Lower leg skin (tissue), 4 donors: ENCODE measurements around the gene SUN5. TPM values are rescaled to one million over a fixed set of nuclear protein-coding genes. Genes with fewer than 3 reads are reported as not detected.

ENCODE experiments used
- DNase-seq, 2 donors: peaks; one replicate each; pipeline ENCODE4 v3.0.0-alpha.2; 2019; ENCODE audit warnings: low spot score in 2 of 2
- H3K4me3 ChIP-seq: fragments of 200-600 bp; sonication (generic); 2 replicates; pipeline ENCODE4 v1.5.1; 2017; ENCODE audit warnings: mild to moderate bottlenecking, low read depth; ENCODE audit not compliant: poor library complexity, severe bottlenecking
- CTCF ChIP-seq, 3 donors: fragments of 450-650 bp; IDR thresholded peaks; one replicate each; pipeline ENCODE4 v1.5.1; 2016; ENCODE audit warnings: antibody characterized with exemption in 3 of 3, mild to moderate bottlenecking in 3 of 3, moderate library complexity in 2 of 3
- POLR2A ChIP-seq, 2 donors: fragments of 450-650 bp; IDR thresholded peaks; one replicate each; pipeline ENCODE4 v1.6.1; 2016 to 2017; ENCODE audit warnings: antibody characterized with exemption in 2 of 2, mild to moderate bottlenecking in 1 of 2, moderate library complexity in 1 of 2
- WGBS, 2 donors: methylation state at CpG; one replicate each; pipeline ENCODE4 v1.1.5; 2018; 5-methylcytosine and 5-hydroxymethylcytosine counted together
- intact Hi-C: fragments of 100-400 bp; cut with DNase I; formaldehyde crosslinking; loops from one replicate; pipeline ENCODE4 v1.15.0; 2023; ENCODE audit warnings: low total_unique reads
- total RNA-seq, 4 donors: library from RNA; depleted of rRNA; stranded (reverse); fragments of >200 nt; gene quantifications; one replicate each; pipeline ENCODE4 v1.1.0, GENCODE V29; 2016

Gene SUN5
- total RNA-seq, 4 donors from 2014 or later: not detected

DNA sequence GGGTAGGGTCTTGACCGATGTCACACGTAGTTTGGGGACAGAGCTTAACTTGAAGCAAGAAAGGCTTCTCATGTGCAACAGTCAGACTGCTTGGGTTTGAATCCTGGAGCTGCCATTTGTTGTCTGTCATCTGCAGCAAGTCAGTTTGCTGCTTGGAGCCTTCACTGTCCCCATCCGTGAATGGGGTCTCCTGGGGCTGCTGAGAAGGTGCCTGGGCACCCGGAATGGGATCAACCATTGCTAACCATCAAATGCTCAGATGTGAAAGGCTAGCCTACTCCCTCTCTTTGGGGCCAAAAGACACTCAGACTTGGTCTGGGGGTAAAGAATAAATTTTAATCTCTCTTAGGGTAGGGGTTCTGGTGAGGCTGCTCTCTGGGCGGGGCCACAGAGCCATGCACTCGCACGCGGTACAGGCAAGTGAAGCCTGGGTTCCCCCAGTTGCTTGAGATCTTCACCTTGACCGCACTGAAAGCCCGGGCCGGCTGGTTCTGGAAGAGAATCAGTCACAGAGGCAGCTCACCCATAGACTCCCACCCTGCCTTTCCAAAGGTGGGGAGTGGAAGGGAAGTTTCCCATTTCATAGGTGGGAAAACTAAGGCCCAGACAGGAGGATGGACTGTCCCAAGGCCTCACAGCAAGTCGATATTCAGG is 20.6 kb downstream of the SUN5 start:
- H3K4me3 ChIP-seq: no peak overlapping the region
- DNase-seq: no peak
- 83 to 90% methylated on average over 12 of the region's 12 CpGs for WGBS, 2 donors
- no peak for TF ChIP-seq CTCF (IDR thresholded peaks at IDR 0.05)
- no peak for TF ChIP-seq POLR2A (IDR thresholded peaks at IDR 0.05)
- intact Hi-C loops: no loop called here

GRCh38 chr20:32982617-32983458 is 21.4 kb downstream of the SUN5 start:
- 29 to 45% methylated on average over 10 of the region's 10 CpGs for WGBS, 2 donors
- intact Hi-C loops: no loop called here
- no peak for DNase-seq
- TF ChIP-seq CTCF (IDR thresholded peaks at IDR 0.05) (no peak), POLR2A (IDR thresholded peaks at IDR 0.05) (no peak)
- H3K4me3 ChIP-seq: no peak overlapping the region

- DNase-seq: no peak
- TF ChIP-seq POLR2A (IDR thresholded peaks at IDR 0.05) (no peak), CTCF (IDR thresholded peaks at IDR 0.05) (no peak)
- no peak overlapping the region for H3K4me3 ChIP-seq
- 86 to 87% methylated on average over 6 of the region's 6 CpGs for WGBS, 2 donors
- intact Hi-C loops: no loop called here
These were observed 23.2 kb downstream of the SUN5 start for GRCh38 chr20:32980990-32981389.

DNA sequence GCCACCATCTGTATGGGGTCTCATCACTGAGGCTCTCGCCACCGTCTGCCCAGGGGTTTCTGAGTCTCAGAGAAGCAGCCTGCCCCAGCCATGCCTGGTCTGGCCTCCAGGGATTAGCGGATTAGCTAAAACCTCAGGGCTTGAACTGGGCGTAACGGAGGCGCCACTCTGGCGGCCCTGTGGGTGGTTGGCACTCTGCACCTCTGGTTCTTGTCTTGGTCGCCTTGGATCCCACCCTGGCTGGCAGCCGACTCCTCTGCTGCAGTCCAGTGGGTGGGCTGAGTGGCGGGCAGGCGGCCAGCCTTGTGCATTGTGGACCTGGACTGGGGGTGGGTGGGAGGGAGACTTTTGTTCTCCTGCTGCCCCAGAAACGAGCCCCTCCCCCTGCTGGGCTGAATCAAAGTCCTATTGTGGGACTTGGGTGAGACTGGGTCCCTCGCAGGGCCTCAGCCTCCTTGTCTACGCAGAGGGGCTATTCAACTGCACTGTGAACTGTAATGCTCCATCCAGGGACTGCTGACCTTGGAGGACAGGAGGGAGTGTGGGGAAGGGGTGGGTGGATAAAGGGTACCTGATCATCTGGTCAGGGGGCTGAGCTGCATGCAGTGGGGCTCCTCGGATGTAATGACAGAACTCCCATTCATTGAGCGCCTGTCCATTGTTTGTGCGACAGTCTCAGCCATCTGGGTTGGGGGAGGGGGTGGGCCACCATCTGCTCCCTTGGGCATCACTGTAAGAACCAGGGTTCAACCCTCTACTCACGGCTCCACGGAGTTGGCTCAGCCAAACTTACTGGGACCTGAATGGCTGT is 23.9 kb downstream of the SUN5 start:
- no peak overlapping the region for H3K4me3 ChIP-seq
- TF ChIP-seq CTCF (IDR thresholded peaks at IDR 0.05) (no peak), POLR2A (IDR thresholded peaks at IDR 0.05) (no peak)
- 70 to 76% methylated on average over 13 to 18 of the region's 19 CpGs for WGBS, 2 donors

DNA sequence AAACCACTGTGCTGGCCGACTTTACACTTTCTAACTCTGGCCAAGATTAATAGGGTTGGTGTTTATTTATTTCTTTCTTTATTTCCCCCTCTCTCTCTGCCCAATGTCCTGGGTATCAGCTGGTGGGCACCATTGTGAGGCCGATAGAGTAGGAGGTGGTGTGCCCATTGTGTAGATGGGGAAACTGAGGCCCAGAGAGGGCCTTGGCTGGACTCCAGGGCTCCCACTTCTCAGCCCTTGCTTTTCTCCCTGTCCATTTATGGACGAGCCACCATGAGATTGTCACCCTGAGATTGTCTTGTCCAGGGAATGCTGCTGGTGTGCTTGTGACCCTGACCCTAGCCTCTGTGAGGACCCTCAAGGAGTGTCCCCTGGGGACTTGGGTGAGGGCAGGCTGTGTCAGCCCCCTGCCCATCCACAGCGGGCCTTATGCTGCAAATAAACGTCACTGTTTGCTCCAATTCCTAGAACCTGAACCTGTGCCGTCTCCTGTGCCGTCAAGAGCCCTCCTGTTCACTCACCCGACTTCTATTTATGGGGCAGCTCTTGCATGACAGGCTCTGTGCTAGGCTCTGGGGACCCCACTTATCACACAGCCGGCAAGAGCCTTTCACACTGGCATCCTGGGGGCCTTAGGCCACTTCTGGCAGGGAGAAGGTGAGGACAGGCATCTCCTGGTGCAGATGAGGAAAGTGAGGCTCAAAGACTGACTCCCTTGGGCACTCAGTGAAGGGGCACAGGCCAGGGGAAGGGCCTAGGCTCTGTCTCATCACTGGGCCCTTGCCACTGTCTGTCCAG is 24.8 kb downstream of the SUN5 start:
- no peak for TF ChIP-seq CTCF (IDR thresholded peaks at IDR 0.05)
- no peak for TF ChIP-seq POLR2A (IDR thresholded peaks at IDR 0.05)
- no peak overlapping the region for H3K4me3 ChIP-seq
- 80 to 83% methylated on average over 9 of the region's 9 CpGs for WGBS, 2 donors
- DNase-seq: peak in 1 of 2 donors; percentile 3
- intact Hi-C loops: no loop called here

More for the DNA sequence above, 23.9 kb downstream of the SUN5 start:
- intact Hi-C loops: no loop called here
- no peak for DNase-seq
